H1 (cell line): Measurements from ENCODE around the gene PPM1F. TPM values are rescaled to one million over a fixed set of nuclear protein-coding genes. Genes with fewer than 3 reads are reported as not detected.
"Not testable (repeated sequence)": the region's sequence is repeated elsewhere in the genome, so short reads cannot be mapped to it uniquely, and the experiment has no call there.

Experiments used
- CTCF ChIA-PET: fragments of 300-600 bp; sonication (Branson Sonifier 250); formaldehyde crosslinking; loops from one replicate; lab custom pipeline; 2021; ENCODE audit not compliant: partially characterized antibody; lab: Charles Lee
- POLR2A ChIA-PET: fragments of 300-600 bp; sonication (Branson Sonifier 250); formaldehyde crosslinking; loops from one replicate; lab custom pipeline; 2021; ENCODE audit warnings: inconsistent platforms; ENCODE audit not compliant: partially characterized antibody; lab: Charles Lee
- DNase-seq, 2 experiments: peaks; one replicate each; pipeline versions ENCODE4 v3.0.0 to v3.0.0-alpha.2; 2010 to 2022; ENCODE audit warnings: low spot score in 2 of 2, low read depth in 1 of 2, mixed read lengths in 1 of 2
- FAIRE-seq: peaks from 2 replicates; lab custom pipeline; 2011; peaks lifted over from hg19 to GRCh38; lab: Jason Lieb, UNC
- H2AFZ ChIP-seq: 2 replicates; pipeline ENCODE4 v1.8.1; 2012; ENCODE audit warnings: low read length, inconsistent platforms
- H2AK5ac ChIP-seq: 2 replicates; pipeline ENCODE4 v1.6.1; 2013; ENCODE audit warnings: low read depth, low read length
- H2BK120ac ChIP-seq: replicated peaks from 2 replicates; pipeline ENCODE3; 2013; ENCODE audit warnings: low read depth, low read length, inconsistent platforms
- H2BK12ac ChIP-seq: 2 replicates; pipeline ENCODE4 v1.6.1; 2013; ENCODE audit warnings: low read depth, low read length
- H2BK15ac ChIP-seq: 2 replicates; pipeline ENCODE4 v1.6.1; 2013; ENCODE audit warnings: low read length
- H2BK20ac ChIP-seq: 2 replicates; pipeline ENCODE4 v1.6.1; 2013; ENCODE audit warnings: low read length
- H2BK5ac ChIP-seq: 2 replicates; pipeline ENCODE4 v1.6.1; 2013; ENCODE audit warnings: low read depth, low read length
- H3K14ac ChIP-seq: 2 replicates; pipeline ENCODE4 v1.6.1; 2013; ENCODE audit warnings: inconsistent platforms; ENCODE audit not compliant: insufficient read length
- H3K18ac ChIP-seq: 2 replicates; pipeline ENCODE4 v1.6.1; 2013; ENCODE audit warnings: low read length; ENCODE audit errors: extremely low read depth
- H3K23ac ChIP-seq: 2 replicates; pipeline ENCODE4 v1.6.1; 2013; ENCODE audit warnings: inconsistent platforms; ENCODE audit not compliant: insufficient read length
- H3K23me2 ChIP-seq: 2 replicates; pipeline ENCODE4 v1.6.1; 2013; ENCODE audit warnings: low read depth, low read length
- H3K27ac ChIP-seq: 2 replicates; pipeline ENCODE4 v1.6.1; 2011; ENCODE audit warnings: low read depth, low read length, inconsistent platforms
- H3K27me3 ChIP-seq, 4 experiments: replicated peaks in 1 of 4; 1 replicate in 1 of 4; 2 replicates in 3 of 4; pipeline versions ENCODE4 v1.6.1 to v1.8.1; 2011 to 2013; ENCODE audit warnings: low read length in 3 of 4, mild to moderate bottlenecking in 3 of 4, inconsistent platforms in 2 of 4, mixed read lengths in 2 of 4, moderate library complexity in 1 of 4; ENCODE audit not compliant: control insufficient read depth in 3 of 4, insufficient read depth in 3 of 4; ENCODE audit errors: extremely low read depth in 1 of 4
- H3K36me3 ChIP-seq, 4 experiments: 2 replicates each; pipeline versions ENCODE4 v1.6.1 to v1.8.1; 2011 to 2013; ENCODE audit warnings: mild to moderate bottlenecking in 4 of 4, low read length in 3 of 4, moderate library complexity in 2 of 4, control low read depth in 1 of 4, inconsistent platforms in 1 of 4; ENCODE audit not compliant: insufficient read depth in 4 of 4, control insufficient read depth in 2 of 4
- H3K4ac ChIP-seq: replicated peaks from 2 replicates; pipeline ENCODE3; 2013; ENCODE audit warnings: low read length, low read depth, mixed read lengths, inconsistent platforms; ENCODE audit not compliant: insufficient read length
- H3K4me1 ChIP-seq, 4 experiments: replicated peaks in 1 of 4; 1 replicate in 1 of 4; 2 replicates in 3 of 4; pipeline versions ENCODE4 v1.6.1 to v1.8.1; 2011 to 2013; ENCODE audit warnings: low read length in 3 of 4, inconsistent platforms in 2 of 4, mixed read lengths in 1 of 4; ENCODE audit not compliant: insufficient read depth in 4 of 4, control insufficient read depth in 3 of 4
- H3K4me2 ChIP-seq, 2 experiments: 2 replicates each; pipeline versions ENCODE4 v1.6.1 to v1.8.1; 2011 to 2013; ENCODE audit warnings: low read depth in 2 of 2, low read length in 2 of 2, control low read depth in 1 of 2, inconsistent platforms in 1 of 2, mild to moderate bottlenecking in 1 of 2; ENCODE audit not compliant: insufficient read depth in 1 of 2
- H3K4me3 ChIP-seq, 4 experiments: fragments of 200-600, 300-600 bp in 1 of 4; sonication (generic), shearing (Covaris generic), sonication (Bioruptor Twin) in 1 of 4; 2 replicates each; pipeline versions ENCODE4 v1.5.1 to v1.8.1; 2011 to 2016; ENCODE audit warnings: low read length in 4 of 4, low read depth in 3 of 4, control low read depth in 2 of 4, inconsistent platforms in 2 of 4, mild to moderate bottlenecking in 2 of 4, mixed read lengths in 1 of 4, moderate library complexity in 1 of 4; ENCODE audit not compliant: insufficient read depth in 2 of 4; ENCODE audit errors: extremely low read depth in 1 of 4
- H3K56ac ChIP-seq: replicated peaks from 2 replicates; pipeline ENCODE3; 2013; ENCODE audit warnings: low read depth, mild to moderate bottlenecking, mixed read lengths, low read length, inconsistent platforms; ENCODE audit not compliant: insufficient read length
- H3K79me1 ChIP-seq: 2 replicates; pipeline ENCODE4 v1.6.1; 2013; ENCODE audit warnings: low read depth, low read length, control low read depth
- H3K79me2 ChIP-seq, 2 experiments: 2 replicates each; pipeline versions ENCODE4 v1.6.1 to v1.8.1; 2012 to 2013; ENCODE audit warnings: low read length in 2 of 2, mild to moderate bottlenecking in 2 of 2, inconsistent platforms in 1 of 2; ENCODE audit not compliant: insufficient read depth in 2 of 2, control insufficient read depth in 1 of 2
- H3K9ac ChIP-seq, 4 experiments: replicated peaks in 1 of 4; 1 replicate in 1 of 4; 2 replicates in 3 of 4; pipeline versions ENCODE4 v1.6.1 to v1.8.1; 2011 to 2013; ENCODE audit warnings: low read depth in 3 of 4, low read length in 3 of 4, control low read depth in 2 of 4, mild to moderate bottlenecking in 2 of 4, moderate library complexity in 2 of 4, inconsistent platforms in 1 of 4; ENCODE audit errors: extremely low read depth in 1 of 4
- H3K9me3 ChIP-seq, 2 experiments: 2 replicates each; pipeline versions ENCODE4 v1.6.1 to v1.8.1; 2012 to 2013; ENCODE audit warnings: mild to moderate bottlenecking in 2 of 2, moderate library complexity in 2 of 2, control low read depth in 1 of 2, inconsistent platforms in 1 of 2, low read depth in 1 of 2, low read length in 1 of 2, mixed read lengths in 1 of 2; ENCODE audit not compliant: insufficient read depth in 2 of 2
- H4K20me1 ChIP-seq, 2 experiments: replicated peaks in 1 of 2; 2 replicates each; pipeline versions ENCODE3 to v1.8.1; 2011 to 2013; ENCODE audit warnings: inconsistent platforms in 2 of 2, low read length in 2 of 2, mild to moderate bottlenecking in 1 of 2; ENCODE audit not compliant: insufficient read depth in 2 of 2, control insufficient read depth in 1 of 2
- H4K5ac ChIP-seq: 2 replicates; pipeline ENCODE4 v1.6.1; 2013; ENCODE audit warnings: low read length, low read depth, mixed read lengths, inconsistent platforms; ENCODE audit not compliant: insufficient read length
- H4K8ac ChIP-seq: 2 replicates; pipeline ENCODE4 v1.8.0; 2013; ENCODE audit warnings: mild to moderate bottlenecking, moderate library complexity, low read length, inconsistent platforms; ENCODE audit not compliant: insufficient read depth; ENCODE audit errors: extremely low read depth
- H4K91ac ChIP-seq: replicated peaks from 2 replicates; pipeline ENCODE3; 2013; ENCODE audit warnings: low read length, mixed read lengths, inconsistent platforms; ENCODE audit not compliant: insufficient read length
- whole genome bisulfite sequencing, 2 experiments: shearing (Covaris generic) in 1 of 2; methylation state at CpG; one replicate each; pipeline versions ENCODE4 v1.1.6 to v1.1.7; 2013 to 2015; ENCODE audit warnings: low lambda C conversion rate in 2 of 2, mixed read lengths in 2 of 2, inconsistent platforms in 1 of 2, low coverage in 1 of 2, missing lambda C conversion rate in 1 of 2; ENCODE audit not compliant: insufficient replicate concordance in 2 of 2, insufficient coverage in 1 of 2, insufficient read length in 1 of 2; ENCODE audit errors: extremely low coverage in 1 of 2, missing lambda C conversion rate in 1 of 2; 5-methylcytosine and 5-hydroxymethylcytosine counted together
- polyA plus RNA-seq, 7 experiments: library from polyadenylated mRNA; depleted of rRNA in 3 of 7; stranded (reverse) in 5 of 7; unstranded in 2 of 7; fragments of >200 nt in 5 of 7; fragments of 200-250 nt in 2 of 7; gene quantifications; 1 replicate in 5 of 7; 2 replicates in 1 of 7; 4 replicates in 1 of 7; pipeline versions ENCODE4 v1.2.1 to v1.2.3, GENCODE V29; 2011 to 2013; ENCODE audit warnings: missing spikeins in 2 of 7, mixed read lengths in 2 of 7
- total RNA-seq: library from RNA; stranded (reverse); fragmentation: NEBNext Ultra II Directional; extraction: Animal tissue kit (Norgen Biotek cat#: 25700); gene quantifications from 2 replicates; pipeline ENCODE4 v1.2.1, GENCODE V29; 2021

PPM1F gene
- total and polyA plus RNA-seq, 2 of the 8 experiments (the other 6 are each of a cell fraction or from before 2014, with no cell fraction given), result 12.4 to 22.8 TPM

GRCh38 chr22:21872741-21873140, 79.9 kb downstream of the PPM1F start:
- H3K36me3 ChIP-seq, H4K91ac ChIP-seq, H3K23me2 ChIP-seq, H3K4me2 ChIP-seq, H4K5ac ChIP-seq, H3K18ac ChIP-seq, H3K4ac ChIP-seq, H4K20me1 ChIP-seq, H2AFZ ChIP-seq, H2BK20ac ChIP-seq, H3K9me3 ChIP-seq, H3K27ac ChIP-seq, H2BK12ac ChIP-seq, H3K56ac ChIP-seq, H2BK120ac ChIP-seq, H3K4me3 ChIP-seq, H4K8ac ChIP-seq, H2BK15ac ChIP-seq, H3K27me3 ChIP-seq, H3K79me2 ChIP-seq, H3K23ac ChIP-seq, H3K14ac ChIP-seq, H3K9ac ChIP-seq, H3K4me1 ChIP-seq, H2BK5ac ChIP-seq, H2AK5ac ChIP-seq, DNase-seq, H3K79me1 ChIP-seq, FAIRE-seq: not testable (repeated sequence)
- 98% methylated on average over 4 of the region's 4 CpGs; no CpG with 5 or more reads in 1 of the 2 experiments for WGBS, 2 experiments
- ChIA-PET CTCF (interaction anchor here (1.2 to 2.0 kb wide), 2 partner anchors 65 to 77 kb away, joined by 4 to 7 read pairs; no protein-coding TSS in a partner anchor), POLR2A (interaction anchor here (0.6 kb wide), 1 partner anchor 20 kb away, joined by 6 read pairs; no protein-coding TSS in a partner anchor)

Other genes starting within 250 kb of the PPM1F start
- gene YPEL1, start 217.1 kb downstream of the PPM1F start, total RNA-seq, result 6.7 and 7.6 TPM in 2 replicates
- 5.9 and 6.0 TPM in 2 replicates for gene YPEL1, start 217.1 kb downstream of the PPM1F start, polyA plus RNA-seq (2011; rRNA removed)
- gene MAPK1, start 85.2 kb downstream of the PPM1F start, total RNA-seq, result 95.8 and 101 TPM in 2 replicates
- 20.9 and 28.1 TPM in 2 replicates for gene MAPK1, start 85.2 kb downstream of the PPM1F start, polyA plus RNA-seq (2011; rRNA removed)
- gene TOP3B, start 29.9 kb upstream of the PPM1F start, total RNA-seq, result 49.3 and 52.8 TPM in 2 replicates
- 30.4 and 45.6 TPM in 2 replicates for gene TOP3B, start 29.9 kb upstream of the PPM1F start, polyA plus RNA-seq (2011; rRNA removed)